HepG2 (cell line): ENCODE data around the gene TAP1. TPM values are rescaled to one million over a fixed set of nuclear protein-coding genes. Genes with fewer than 3 reads are reported as not detected.

ENCODE experiments used
- KDM5A ChIP-seq: fragments of 200-600 bp; sonication (generic); IDR thresholded peaks from 2 replicates; pipeline ENCODE4 v1.7.0; 2018; ENCODE audit warnings: antibody characterized with exemption, mild to moderate bottlenecking, low read length, borderline replicate concordance
- KMT2B ChIP-seq: IDR thresholded peaks from 2 replicates; pipeline ENCODE4 v1.6.1; 2016; ENCODE audit warnings: missing genetic modification reagents, missing compliant biosample characterization
- MIER3 ChIP-seq: IDR thresholded peaks from 2 replicates; pipeline ENCODE4 v1.6.1; 2016; ENCODE audit warnings: missing compliant biosample characterization, borderline replicate concordance
- MZF1 ChIP-seq: sonication (generic); formaldehyde crosslinking; IDR thresholded peaks from 2 replicates; pipeline ENCODE4 v1.8.1; 2023; ENCODE audit warnings: mild to moderate bottlenecking, missing genetic modification reagents, borderline replicate concordance
- RAD21 ChIP-seq: fragments of 450-650 bp; formaldehyde crosslinking; IDR thresholded peaks from 2 replicates; pipeline ENCODE4 v1.5.0; 2020; ENCODE audit warnings: mild to moderate bottlenecking
- SIN3A ChIP-seq: IDR thresholded peaks from 2 replicates; pipeline ENCODE4 v1.6.1; 2011; ENCODE audit warnings: low read depth, mild to moderate bottlenecking, control low read depth, low read length, borderline replicate concordance
- ZNF343 ChIP-seq: sonication (generic); formaldehyde crosslinking; IDR thresholded peaks from 2 replicates; pipeline ENCODE4 v1.4.0; 2020; ENCODE audit warnings: mild to moderate bottlenecking, missing genetic modification reagents
- ZNF557 ChIP-seq: sonication (generic); formaldehyde crosslinking; IDR thresholded peaks from 2 replicates; pipeline ENCODE4 v1.4.0; 2020; ENCODE audit warnings: missing genetic modification reagents
- ZNF747 ChIP-seq: sonication (generic); formaldehyde crosslinking; IDR thresholded peaks from 2 replicates; pipeline ENCODE4 v1.8.1; 2023; ENCODE audit warnings: missing genetic modification reagents, mild to moderate bottlenecking, borderline replicate concordance
- ZNF766 ChIP-seq: sonication (generic); formaldehyde crosslinking; IDR thresholded peaks from 2 replicates; pipeline ENCODE4 v1.5.0; 2020; ENCODE audit warnings: missing genetic modification reagents, borderline replicate concordance
- polyA plus RNA-seq, 8 experiments: library from polyadenylated mRNA; depleted of rRNA in 3 of 8; stranded (reverse) in 7 of 8; unstranded in 1 of 8; fragments of >200 nt; fragmentation: Illumina TruSeq in 4 of 8; extraction: Trizol in 4 of 8; gene quantifications; 2 replicates each; pipeline versions ENCODE4 v1.2.1 to v1.2.3, GENCODE V29; 2011 to 2016; ENCODE audit warnings: low read depth in 4 of 8, missing spikeins in 1 of 8, mixed read lengths in 1 of 8; ENCODE audit not compliant: insufficient read depth in 1 of 8
- total RNA-seq, 5 experiments: library from RNA; depleted of rRNA; stranded (reverse); fragments of >200 nt; fragmentation: Illumina TruSeq; extraction: Trizol; gene quantifications; 2 replicates each; pipeline ENCODE4 v1.2.3, GENCODE V29; 2016; ENCODE audit warnings: low read depth in 1 of 5
- TF ChIP-seq, protein P1 (sequence below): sonication (generic); formaldehyde crosslinking; IDR thresholded peaks from 2 replicates; pipeline ENCODE4 v1.4.0; 2020; ENCODE audit warnings: missing genetic modification reagents, low read depth, mild to moderate bottlenecking, borderline replicate concordance
- TF ChIP-seq, protein P2 (sequence below): sonication (generic); formaldehyde crosslinking; IDR thresholded peaks from 2 replicates; pipeline ENCODE4 v1.8.0; 2022; ENCODE audit warnings: missing genetic modification reagents, low read depth, mild to moderate bottlenecking, borderline replicate concordance
- TF ChIP-seq, protein P3 (sequence below): sonication (generic); formaldehyde crosslinking; IDR thresholded peaks from 2 replicates; pipeline ENCODE4 v1.8.0; 2022; ENCODE audit warnings: missing genetic modification reagents, mild to moderate bottlenecking, borderline replicate concordance
- TF ChIP-seq, protein P4 (sequence below): sonication (generic); formaldehyde crosslinking; IDR thresholded peaks from 2 replicates; pipeline ENCODE4 v1.5.0; 2020; ENCODE audit warnings: missing genetic modification reagents
- TF ChIP-seq, protein P5 (sequence below): sonication (generic); formaldehyde crosslinking; IDR thresholded peaks from 2 replicates; pipeline ENCODE4 v1.5.0; 2020; ENCODE audit warnings: missing genetic modification reagents
- TF ChIP-seq, protein P6 (sequence below): sonication (generic); formaldehyde crosslinking; IDR thresholded peaks from 2 replicates; pipeline ENCODE4 v1.4.0; 2020; ENCODE audit warnings: missing genetic modification reagents, mild to moderate bottlenecking, borderline replicate concordance
- TF ChIP-seq, protein P7 (sequence below): sonication (generic); formaldehyde crosslinking; IDR thresholded peaks from 2 replicates; pipeline ENCODE4 v1.5.0; 2020; ENCODE audit warnings: missing genetic modification reagents

The TAP1 gene
- total and polyA plus RNA-seq, 2 of the 13 experiments (the other 11 are each of a cell fraction or from before 2014, with no cell fraction given) = 31.2 to 52.2 TPM

DNA sequence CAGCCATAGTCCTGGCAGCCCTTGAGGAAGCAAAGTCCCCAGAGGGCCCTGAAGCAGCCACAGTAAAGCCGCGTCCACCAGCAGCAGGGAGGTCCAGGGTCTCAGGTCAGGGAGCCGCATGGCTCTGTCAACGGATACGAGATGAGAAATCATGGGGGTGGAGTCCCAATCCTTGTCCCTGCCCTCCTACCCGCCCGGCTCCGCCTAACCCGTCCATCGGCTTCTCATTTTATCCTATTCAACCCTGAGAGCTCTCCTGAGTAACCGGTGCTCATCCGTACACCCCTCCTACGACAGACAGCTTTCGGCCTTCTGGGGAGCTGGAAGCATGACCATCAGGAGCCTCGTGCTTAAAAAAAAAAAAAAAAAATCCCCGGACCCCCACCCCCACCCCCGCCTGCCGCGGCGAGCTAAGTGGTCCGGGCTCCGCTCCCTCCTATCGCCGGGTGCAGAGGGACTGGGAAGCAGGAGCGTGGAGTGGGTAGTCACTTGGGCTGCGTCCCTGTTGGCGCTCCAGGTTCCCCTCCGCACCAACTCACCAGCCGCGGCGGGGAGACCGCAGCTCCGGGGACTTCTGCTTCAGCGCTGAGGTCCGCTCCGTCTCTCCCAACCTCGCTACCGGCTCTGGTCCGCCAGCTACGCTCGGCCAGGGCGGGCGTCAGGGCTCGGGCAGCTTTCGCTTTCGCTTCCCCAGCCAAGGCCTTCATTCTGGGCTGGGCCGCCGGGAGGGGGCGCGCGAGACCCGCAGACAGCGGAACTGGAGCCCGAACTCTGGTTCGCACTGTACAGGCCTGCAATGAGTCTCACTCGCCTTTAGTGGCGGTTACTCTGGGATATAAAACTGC, 15.2 kb downstream of the TAP1 start, which contains the start of gene TAP2 (continued):
- TF ChIP-seq, protein P1, sequence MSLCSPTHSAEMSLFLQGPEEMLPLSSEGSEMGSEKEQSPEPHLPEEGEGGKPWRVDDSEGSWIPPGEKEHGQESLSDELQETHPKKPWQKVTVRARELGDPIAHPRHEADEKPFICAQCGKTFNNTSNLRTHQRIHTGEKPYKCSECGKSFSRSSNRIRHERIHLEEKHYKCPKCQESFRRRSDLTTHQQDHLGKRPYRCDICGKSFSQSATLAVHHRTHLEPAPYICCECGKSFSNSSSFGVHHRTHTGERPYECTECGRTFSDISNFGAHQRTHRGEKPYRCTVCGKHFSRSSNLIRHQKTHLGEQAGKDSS (CRISPR knock-in tag) = peak; percentile 85
- TF ChIP-seq MZF1 = no peak
- TF ChIP-seq, protein P2, sequence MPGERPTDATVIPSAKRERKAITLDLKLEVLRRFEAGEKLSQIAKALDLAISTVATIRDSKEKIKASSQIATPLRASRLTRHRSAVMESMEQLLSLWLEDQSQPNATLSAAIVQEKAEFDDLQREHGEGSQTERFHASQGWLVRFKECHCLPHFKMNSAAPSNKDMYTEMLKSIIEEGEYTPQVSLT = no peak
- TF ChIP-seq, protein P3, sequence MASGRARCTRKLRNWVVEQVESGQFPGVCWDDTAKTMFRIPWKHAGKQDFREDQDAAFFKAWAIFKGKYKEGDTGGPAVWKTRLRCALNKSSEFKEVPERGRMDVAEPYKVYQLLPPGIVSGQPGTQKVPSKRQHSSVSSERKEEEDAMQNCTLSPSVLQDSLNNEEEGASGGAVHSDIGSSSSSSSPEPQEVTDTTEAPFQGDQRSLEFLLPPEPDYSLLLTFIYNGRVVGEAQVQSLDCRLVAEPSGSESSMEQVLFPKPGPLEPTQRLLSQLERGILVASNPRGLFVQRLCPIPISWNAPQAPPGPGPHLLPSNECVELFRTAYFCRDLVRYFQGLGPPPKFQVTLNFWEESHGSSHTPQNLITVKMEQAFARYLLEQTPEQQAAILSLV (CRISPR knock-in tag) = 0 out of 2 replicates have a peak, but pooled peaks have one; percentile 49
- peak; percentile 23; the same call in 1 of the 2 replicates for TF ChIP-seq ZNF747 (CRISPR knock-in tag)
- peak; percentile 92 for TF ChIP-seq SIN3A
- TF ChIP-seq MIER3 (CRISPR knock-in tag) = peak; percentile 78; the same call in 1 of the 2 replicates
- TF ChIP-seq, protein P4, sequence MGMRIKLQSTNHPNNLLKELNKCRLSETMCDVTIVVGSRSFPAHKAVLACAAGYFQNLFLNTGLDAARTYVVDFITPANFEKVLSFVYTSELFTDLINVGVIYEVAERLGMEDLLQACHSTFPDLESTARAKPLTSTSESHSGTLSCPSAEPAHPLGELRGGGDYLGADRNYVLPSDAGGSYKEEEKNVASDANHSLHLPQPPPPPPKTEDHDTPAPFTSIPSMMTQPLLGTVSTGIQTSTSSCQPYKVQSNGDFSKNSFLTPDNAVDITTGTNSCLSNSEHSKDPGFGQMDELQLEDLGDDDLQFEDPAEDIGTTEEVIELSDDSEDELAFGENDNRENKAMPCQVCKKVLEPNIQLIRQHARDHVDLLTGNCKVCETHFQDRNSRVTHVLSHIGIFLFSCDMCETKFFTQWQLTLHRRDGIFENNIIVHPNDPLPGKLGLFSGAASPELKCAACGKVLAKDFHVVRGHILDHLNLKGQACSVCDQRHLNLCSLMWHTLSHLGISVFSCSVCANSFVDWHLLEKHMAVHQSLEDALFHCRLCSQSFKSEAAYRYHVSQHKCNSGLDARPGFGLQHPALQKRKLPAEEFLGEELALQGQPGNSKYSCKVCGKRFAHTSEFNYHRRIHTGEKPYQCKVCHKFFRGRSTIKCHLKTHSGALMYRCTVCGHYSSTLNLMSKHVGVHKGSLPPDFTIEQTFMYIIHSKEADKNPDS = peak; percentile 74; the same call in 1 of the 2 replicates
- TF ChIP-seq ZNF343 (CRISPR knock-in tag) = peak; percentile 58; the same call in 1 of the 2 replicates
- peak; percentile 98 for TF ChIP-seq KMT2B (CRISPR knock-in tag)
- TF ChIP-seq RAD21 (CRISPR knock-in tag) = peak; percentile 99
- TF ChIP-seq, protein P5, sequence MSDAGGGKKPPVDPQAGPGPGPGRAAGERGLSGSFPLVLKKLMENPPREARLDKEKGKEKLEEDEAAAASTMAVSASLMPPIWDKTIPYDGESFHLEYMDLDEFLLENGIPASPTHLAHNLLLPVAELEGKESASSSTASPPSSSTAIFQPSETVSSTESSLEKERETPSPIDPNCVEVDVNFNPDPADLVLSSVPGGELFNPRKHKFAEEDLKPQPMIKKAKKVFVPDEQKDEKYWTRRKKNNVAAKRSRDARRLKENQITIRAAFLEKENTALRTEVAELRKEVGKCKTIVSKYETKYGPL (CRISPR knock-in tag) = 0 out of 2 replicates have a peak, but pooled peaks have one; percentile 68
- TF ChIP-seq, protein P6, sequence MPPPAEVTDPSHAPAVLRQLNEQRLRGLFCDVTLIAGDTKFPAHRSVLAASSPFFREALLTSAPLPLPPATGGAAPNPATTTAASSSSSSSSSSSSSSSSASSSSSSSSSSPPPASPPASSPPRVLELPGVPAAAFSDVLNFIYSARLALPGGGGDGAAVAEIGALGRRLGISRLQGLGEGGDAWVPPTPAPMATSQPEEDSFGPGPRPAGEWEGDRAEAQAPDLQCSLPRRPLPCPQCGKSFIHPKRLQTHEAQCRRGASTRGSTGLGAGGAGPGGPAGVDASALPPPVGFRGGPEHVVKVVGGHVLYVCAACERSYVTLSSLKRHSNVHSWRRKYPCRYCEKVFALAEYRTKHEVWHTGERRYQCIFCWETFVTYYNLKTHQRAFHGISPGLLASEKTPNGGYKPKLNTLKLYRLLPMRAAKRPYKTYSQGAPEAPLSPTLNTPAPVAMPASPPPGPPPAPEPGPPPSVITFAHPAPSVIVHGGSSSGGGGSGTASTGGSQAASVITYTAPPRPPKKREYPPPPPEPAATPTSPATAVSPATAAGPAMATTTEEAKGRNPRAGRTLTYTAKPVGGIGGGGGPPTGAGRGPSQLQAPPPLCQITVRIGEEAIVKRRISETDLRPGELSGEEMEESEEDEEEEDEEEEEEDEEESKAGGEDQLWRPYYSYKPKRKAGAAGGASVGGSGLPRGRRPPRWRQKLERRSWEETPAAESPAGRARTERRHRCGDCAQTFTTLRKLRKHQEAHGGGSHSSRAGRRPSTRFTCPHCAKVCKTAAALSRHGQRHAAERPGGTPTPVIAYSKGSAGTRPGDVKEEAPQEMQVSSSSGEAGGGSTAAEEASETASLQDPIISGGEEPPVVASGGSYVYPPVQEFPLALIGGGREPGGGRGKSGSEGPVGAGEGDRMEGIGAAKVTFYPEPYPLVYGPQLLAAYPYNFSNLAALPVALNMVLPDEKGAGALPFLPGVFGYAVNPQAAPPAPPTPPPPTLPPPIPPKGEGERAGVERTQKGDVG (CRISPR knock-in tag) = peak; percentile 90; the same call in 1 of the 2 replicates
- TF ChIP-seq ZNF766 (CRISPR knock-in tag) = 0 out of 2 replicates have a peak, but pooled peaks have one; percentile 25
- peak; percentile 43; the same call in 1 of the 2 replicates for TF ChIP-seq KDM5A
- TF ChIP-seq, protein P7, sequence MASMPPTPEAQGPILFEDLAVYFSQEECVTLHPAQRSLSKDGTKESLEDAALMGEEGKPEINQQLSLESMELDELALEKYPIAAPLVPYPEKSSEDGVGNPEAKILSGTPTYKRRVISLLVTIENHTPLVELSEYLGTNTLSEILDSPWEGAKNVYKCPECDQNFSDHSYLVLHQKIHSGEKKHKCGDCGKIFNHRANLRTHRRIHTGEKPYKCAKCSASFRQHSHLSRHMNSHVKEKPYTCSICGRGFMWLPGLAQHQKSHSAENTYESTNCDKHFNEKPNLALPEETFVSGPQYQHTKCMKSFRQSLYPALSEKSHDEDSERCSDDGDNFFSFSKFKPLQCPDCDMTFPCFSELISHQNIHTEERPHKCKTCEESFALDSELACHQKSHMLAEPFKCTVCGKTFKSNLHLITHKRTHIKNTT (CRISPR knock-in tag) = 0 out of 2 replicates have a peak, but pooled peaks have one; percentile 26
- TF ChIP-seq ZNF557 = peak; percentile 93; the same call in 1 of the 2 replicates
